Measurements from ENCODE around the gene PHKG1. TPM values are rescaled to one million over a fixed set of nuclear protein-coding genes. Genes with fewer than 3 reads are reported as not detected.

Gene PHKG1
- total RNA-seq, 1 experiment from 2014 or later, result 1.1 TPM

- Histone ChIP-seq H3K4me1 (ENCODE audit: control insufficient read depth in 1 of 2, insufficient read depth in 2 of 2, low read length in 2 of 2) (peaks cover 8 to 18% of the 10 kb centered on the region in 2 experiments; a peak in 2 of 4 replicates), H3K9me3 (ENCODE audit: control insufficient read depth in 1 of 2, insufficient read depth in 1 of 2, low read depth in 1 of 2, low read length in 2 of 2) (no peaks in the 10 kb centered on the region), H3K79me2 (ENCODE audit: insufficient read depth, low read length) (no peaks in the 10 kb centered on the region), H3K9me2 (ENCODE audit: insufficient read depth) (no peaks in the 10 kb centered on the region), H3K9ac (ENCODE audit: low read length) (no peak overlapping the region), H3K36me3 (ENCODE audit: control insufficient read depth in 1 of 2, insufficient read depth in 2 of 2, low read length in 2 of 2) (peaks cover 2 to 4% of the 10 kb centered on the region in 2 experiments; a peak in 3 of 4 replicates), H3K27me3 (ENCODE audit: insufficient read depth, low read length) (no peaks in the 10 kb centered on the region), H3K27ac (ENCODE audit: low read depth, low read length) (no peak overlapping the region), H2AFZ (ENCODE audit: low read depth, low read length, poor library complexity, severe bottlenecking) (no peak overlapping the region), H3K4me3 (replicated peaks in 1 of 2; ENCODE audit: low read depth in 1 of 2, low read length in 2 of 2) (no peak overlapping the region), H4K20me1 (ENCODE audit: insufficient read depth) (no peaks in the 10 kb centered on the region), H3K4me2 (ENCODE audit: low read length) (no peak overlapping the region)
- TF ChIP-seq TCF7L2 (IDR thresholded peaks at IDR 0.05; ENCODE audit: borderline replicate concordance, extremely low read depth, insufficient read depth, insufficient read length), result no peak
- TF ChIP-seq EZH2 (IDR thresholded peaks at IDR 0.05), result no peak
- TF ChIP-seq EZH2phosphoT487 (IDR thresholded peaks at IDR 0.05; ENCODE audit: borderline replicate concordance), result no peak
- no peak for TF ChIP-seq YY1 (IDR thresholded peaks at IDR 0.05; ENCODE audit: extremely low read depth, insufficient replicate concordance, low read depth, low read length)
- TF ChIP-seq ZFX (IDR thresholded peaks at IDR 0.05), result no peak
- no peak for TF ChIP-seq ATF3 (IDR thresholded peaks at IDR 0.05)
- no peak for TF ChIP-seq SRF (IDR thresholded peaks at IDR 0.05; ENCODE audit: low read depth)
- TF ChIP-seq POLR2AphosphoS5 (IDR thresholded peaks at IDR 0.05; ENCODE audit: low read depth, low read length), result no peak
- no peak for TF ChIP-seq POLR2A (IDR thresholded peaks at IDR 0.05; ENCODE audit: borderline replicate concordance, extremely low read depth, insufficient read depth, insufficient read length)
- TF ChIP-seq FOSL1 (IDR thresholded peaks at IDR 0.05; ENCODE audit: low read depth), result no peak
- TF ChIP-seq, protein P1, sequence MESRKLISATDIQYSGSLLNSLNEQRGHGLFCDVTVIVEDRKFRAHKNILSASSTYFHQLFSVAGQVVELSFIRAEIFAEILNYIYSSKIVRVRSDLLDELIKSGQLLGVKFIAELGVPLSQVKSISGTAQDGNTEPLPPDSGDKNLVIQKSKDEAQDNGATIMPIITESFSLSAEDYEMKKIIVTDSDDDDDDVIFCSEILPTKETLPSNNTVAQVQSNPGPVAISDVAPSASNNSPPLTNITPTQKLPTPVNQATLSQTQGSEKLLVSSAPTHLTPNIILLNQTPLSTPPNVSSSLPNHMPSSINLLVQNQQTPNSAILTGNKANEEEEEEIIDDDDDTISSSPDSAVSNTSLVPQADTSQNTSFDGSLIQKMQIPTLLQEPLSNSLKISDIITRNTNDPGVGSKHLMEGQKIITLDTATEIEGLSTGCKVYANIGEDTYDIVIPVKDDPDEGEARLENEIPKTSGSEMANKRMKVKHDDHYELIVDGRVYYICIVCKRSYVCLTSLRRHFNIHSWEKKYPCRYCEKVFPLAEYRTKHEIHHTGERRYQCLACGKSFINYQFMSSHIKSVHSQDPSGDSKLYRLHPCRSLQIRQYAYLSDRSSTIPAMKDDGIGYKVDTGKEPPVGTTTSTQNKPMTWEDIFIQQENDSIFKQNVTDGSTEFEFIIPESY (IDR thresholded peaks at IDR 0.05; ENCODE audit: extremely low read depth, insufficient replicate concordance, low read length), result no peak
- no peak for TF ChIP-seq CEBPB (IDR thresholded peaks at IDR 0.05; ENCODE audit: low read depth)
- TF ChIP-seq EGR1 (IDR thresholded peaks at IDR 0.05; ENCODE audit: low read depth), result no peak
- TF ChIP-seq JUND (IDR thresholded peaks at IDR 0.05), result no peak
- TF ChIP-seq, protein P2, sequence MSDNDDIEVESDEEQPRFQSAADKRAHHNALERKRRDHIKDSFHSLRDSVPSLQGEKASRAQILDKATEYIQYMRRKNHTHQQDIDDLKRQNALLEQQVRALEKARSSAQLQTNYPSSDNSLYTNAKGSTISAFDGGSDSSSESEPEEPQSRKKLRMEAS (IDR thresholded peaks at IDR 0.05), result no peak
- no peak for TF ChIP-seq RAD21 (IDR thresholded peaks at IDR 0.05; ENCODE audit: low read depth)
- no peak for TF ChIP-seq SP1 (IDR thresholded peaks at IDR 0.05; ENCODE audit: low read depth)
- TF ChIP-seq, protein P3, sequence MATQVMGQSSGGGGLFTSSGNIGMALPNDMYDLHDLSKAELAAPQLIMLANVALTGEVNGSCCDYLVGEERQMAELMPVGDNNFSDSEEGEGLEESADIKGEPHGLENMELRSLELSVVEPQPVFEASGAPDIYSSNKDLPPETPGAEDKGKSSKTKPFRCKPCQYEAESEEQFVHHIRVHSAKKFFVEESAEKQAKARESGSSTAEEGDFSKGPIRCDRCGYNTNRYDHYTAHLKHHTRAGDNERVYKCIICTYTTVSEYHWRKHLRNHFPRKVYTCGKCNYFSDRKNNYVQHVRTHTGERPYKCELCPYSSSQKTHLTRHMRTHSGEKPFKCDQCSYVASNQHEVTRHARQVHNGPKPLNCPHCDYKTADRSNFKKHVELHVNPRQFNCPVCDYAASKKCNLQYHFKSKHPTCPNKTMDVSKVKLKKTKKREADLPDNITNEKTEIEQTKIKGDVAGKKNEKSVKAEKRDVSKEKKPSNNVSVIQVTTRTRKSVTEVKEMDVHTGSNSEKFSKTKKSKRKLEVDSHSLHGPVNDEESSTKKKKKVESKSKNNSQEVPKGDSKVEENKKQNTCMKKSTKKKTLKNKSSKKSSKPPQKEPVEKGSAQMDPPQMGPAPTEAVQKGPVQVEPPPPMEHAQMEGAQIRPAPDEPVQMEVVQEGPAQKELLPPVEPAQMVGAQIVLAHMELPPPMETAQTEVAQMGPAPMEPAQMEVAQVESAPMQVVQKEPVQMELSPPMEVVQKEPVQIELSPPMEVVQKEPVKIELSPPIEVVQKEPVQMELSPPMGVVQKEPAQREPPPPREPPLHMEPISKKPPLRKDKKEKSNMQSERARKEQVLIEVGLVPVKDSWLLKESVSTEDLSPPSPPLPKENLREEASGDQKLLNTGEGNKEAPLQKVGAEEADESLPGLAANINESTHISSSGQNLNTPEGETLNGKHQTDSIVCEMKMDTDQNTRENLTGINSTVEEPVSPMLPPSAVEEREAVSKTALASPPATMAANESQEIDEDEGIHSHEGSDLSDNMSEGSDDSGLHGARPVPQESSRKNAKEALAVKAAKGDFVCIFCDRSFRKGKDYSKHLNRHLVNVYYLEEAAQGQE (IDR thresholded peaks at IDR 0.05; ENCODE audit: low read depth), result no peak
- intact Hi-C loops (cut with micrococcal nuclease), result loop anchor here (5.0 kb wide), 1 partner anchor 42 kb away; no protein-coding TSS in a partner anchor
- ChIA-PET RAD21 (ENCODE audit: low non-redundant PET in 1 of 2, low total read pairs in 2 of 2, uncharacterized antibody in 2 of 2, unreplicated experiment in 2 of 2) (no interaction called here), POLR2A (no interaction called here), CTCF (no interaction called here)
- no peak for DNase-seq (ENCODE audit: low read depth, low spot score)
- no TSS peak for BruUV-seq (replicated peaks)
- no peak for ATAC-seq
These were observed 62.4 kb downstream of the PHKG1 start for GRCh38 chr7:56030340-56030739.

Data from HCT116 (cell line).